ENCODE measurements around the gene CKS2. TPM values are rescaled to one million over a fixed set of nuclear protein-coding genes. Genes with fewer than 3 reads are reported as not detected.
"Not testable (repeated sequence)": the region's sequence is repeated elsewhere in the genome, so short reads cannot be mapped to it uniquely, and the experiment has no call there.

Gene CKS2
- total RNA-seq, 4 donors from 2014 or later: 9.4 to 25.4 (median 21.1) TPM

DNA sequence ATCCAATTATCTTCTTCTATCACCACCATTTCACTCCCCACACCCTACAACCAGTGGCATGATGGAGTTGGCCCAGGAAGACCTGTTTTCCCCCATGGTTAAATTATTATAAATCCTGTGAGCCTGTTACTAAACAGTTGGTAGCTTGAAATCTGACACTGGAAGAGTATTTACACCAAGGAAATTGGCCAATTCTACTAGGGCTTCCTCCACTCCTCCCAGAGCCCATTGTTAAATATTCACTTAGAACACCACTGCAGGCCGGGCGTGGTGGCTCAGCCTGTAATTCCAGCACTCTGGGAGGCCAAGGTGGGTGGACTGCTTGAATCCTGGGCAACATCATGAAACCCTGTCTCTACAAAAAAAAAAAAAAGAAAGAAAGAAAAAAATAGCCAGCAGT, 32.4 kb upstream of the CKS2 start:
- WGBS, 2 donors: 97 to 100% methylated on average over 2 of the region's 2 CpGs
- intact Hi-C loops (cut with DNase I; ENCODE audit: low total_unique reads): no loop called here
- TF ChIP-seq POLR2A (IDR thresholded peaks at IDR 0.05) (no peak), CTCF (IDR thresholded peaks at IDR 0.05) (no peak)
- DNase-seq (ENCODE audit: low spot score in 2 of 2): no peak
- H3K4me3 ChIP-seq (ENCODE audit: low read depth, poor library complexity, severe bottlenecking): no peak overlapping the region

GRCh38 chr9:89278997-89279739, 31.8 kb upstream of the CKS2 start:
- no peak overlapping the region for H3K4me3 ChIP-seq (ENCODE audit: low read depth, poor library complexity, severe bottlenecking)
- intact Hi-C loops (cut with DNase I; ENCODE audit: low total_unique reads): no loop called here
- DNase-seq (ENCODE audit: low spot score in 2 of 2): no peak
- TF ChIP-seq CTCF (IDR thresholded peaks at IDR 0.05): peak in 1 of 3 donors; percentile 28
- no peak for TF ChIP-seq POLR2A (IDR thresholded peaks at IDR 0.05)
- 52 to 66% methylated on average over 5 of the region's 5 CpGs for WGBS, 2 donors

DNA sequence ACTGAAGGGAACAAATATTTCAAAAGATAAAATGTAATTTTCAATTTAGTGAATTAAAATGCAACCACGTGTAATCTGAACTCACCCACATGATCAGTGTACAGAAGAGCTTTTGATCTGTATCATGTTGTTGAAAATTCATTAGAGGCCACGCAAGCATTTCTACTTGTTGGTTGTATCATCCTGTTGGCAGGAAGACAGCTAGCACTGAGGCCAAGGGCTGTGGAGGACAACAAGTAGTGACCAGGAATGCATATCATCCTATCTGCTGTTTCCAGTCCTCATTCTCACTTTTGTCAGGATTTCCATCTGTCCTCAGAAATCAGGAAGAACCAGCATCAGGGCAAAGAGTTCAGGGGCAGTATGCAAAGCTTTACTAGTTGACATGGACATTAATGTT, 29.9 kb upstream of the CKS2 start:
- intact Hi-C loops (cut with DNase I; ENCODE audit: low total_unique reads): loop anchor here (10.0 kb wide), 1 partner anchor 686 kb away; no protein-coding TSS in a partner anchor
- DNase-seq (ENCODE audit: low spot score in 2 of 2): no peak
- WGBS, 2 donors: 64 to 69% methylated on average over 2 of the region's 2 CpGs
- no peak for TF ChIP-seq CTCF (IDR thresholded peaks at IDR 0.05)
- TF ChIP-seq POLR2A (IDR thresholded peaks at IDR 0.05): no peak
- no peak overlapping the region for H3K4me3 ChIP-seq (ENCODE audit: low read depth, poor library complexity, severe bottlenecking)

GRCh38 chr9:89282248-89282968, 28.6 kb upstream of the CKS2 start:
- not testable (repeated sequence) for H3K4me3 ChIP-seq (ENCODE audit: low read depth, poor library complexity, severe bottlenecking); DNase-seq (ENCODE audit: low spot score in 2 of 2)
- intact Hi-C loops (cut with DNase I; ENCODE audit: low total_unique reads): loop anchor here (10.0 kb wide), 1 partner anchor 688 kb away; no protein-coding TSS in a partner anchor
- 47 to 71% methylated on average over 24 to 27 of the region's 42 CpGs for WGBS, 2 donors

GRCh38 chr9:89284076-89284475, 26.9 kb upstream of the CKS2 start:
- 94 to 95% methylated on average over 7 of the region's 7 CpGs for WGBS, 2 donors

More at GRCh38 chr9:89284076-89284475, 26.9 kb upstream of the CKS2 start:
- intact Hi-C loops (cut with DNase I; ENCODE audit: low total_unique reads): loop anchor here (10.0 kb wide), 1 partner anchor 689 kb away; no protein-coding TSS in a partner anchor
- no peak for DNase-seq (ENCODE audit: low spot score in 2 of 2)
- no peak overlapping the region for H3K4me3 ChIP-seq (ENCODE audit: low read depth, poor library complexity, severe bottlenecking)
- TF ChIP-seq CTCF (IDR thresholded peaks at IDR 0.05) (no peak), POLR2A (IDR thresholded peaks at IDR 0.05) (no peak)

All from lower leg skin (tissue), 4 donors.